ENCODE data around the gene PROSER2.

PROSER2 gene

GRCh38 chr10:11804336-11804735 lies 18.8 kb upstream of the PROSER2 start:
- no peak for DNase-seq

GRCh38 chr10:11805792-11806191 lies 17.4 kb upstream of the PROSER2 start:
- no peak for DNase-seq

GRCh38 chr10:11806706-11807105 lies 16.4 kb upstream of the PROSER2 start:
- no peak for DNase-seq

GRCh38 chr10:11808808-11809207 lies 14.3 kb upstream of the PROSER2 start:
- no peak for DNase-seq

- DNase-seq, result no peak
Observed at GRCh38 chr10:11810313-11810766, 12.8 kb upstream of the PROSER2 start.

- no peak for DNase-seq
Observed at GRCh38 chr10:11810973-11811372, 12.2 kb upstream of the PROSER2 start.

GRCh38 chr10:11813177-11813576 lies 10.0 kb upstream of the PROSER2 start:
- DNase-seq, result no peak

- DNase-seq, result no peak
Observed at GRCh38 chr10:11813855-11814567, 9.1 kb upstream of the PROSER2 start.

- DNase-seq, result no peak
Observed at GRCh38 chr10:11819027-11819426, 4.1 kb upstream of the PROSER2 start.

- DNase-seq, result no peak
Observed at GRCh38 chr10:11822026-11822756, 965 bp upstream of the PROSER2 start.

- DNase-seq, result no peak
Observed at GRCh38 chr10:11822809-11823121, 391 bp upstream of the PROSER2 start.

- DNase-seq, result no peak
Observed at GRCh38 chr10:11823989-11824346, 812 bp downstream of the PROSER2 start.

- DNase-seq, result no peak
Observed at GRCh38 chr10:11824376-11824775, 1.2 kb downstream of the PROSER2 start.

- no peak for DNase-seq
Observed at GRCh38 chr10:11824825-11825224, 1.7 kb downstream of the PROSER2 start.

GRCh38 chr10:11825796-11826414 lies 2.7 kb downstream of the PROSER2 start:
- no peak for DNase-seq

GRCh38 chr10:11827006-11827405 lies 3.9 kb downstream of the PROSER2 start:
- no peak for DNase-seq

GRCh38 chr10:11827414-11827813 lies 4.3 kb downstream of the PROSER2 start:
- DNase-seq, result no peak

- no peak for DNase-seq
Observed at GRCh38 chr10:11828682-11829284, 5.6 kb downstream of the PROSER2 start.

GRCh38 chr10:11830836-11831519 lies 7.8 kb downstream of the PROSER2 start:
- DNase-seq, result no peak

GRCh38 chr10:11831520-11831951 lies 8.4 kb downstream of the PROSER2 start:
- no peak for DNase-seq

- no peak for DNase-seq
Observed at GRCh38 chr10:11832042-11832441, 8.9 kb downstream of the PROSER2 start.

GRCh38 chr10:11835061-11835460 lies 11.9 kb downstream of the PROSER2 start:
- DNase-seq, result no peak

GRCh38 chr10:11835704-11836103 lies 12.5 kb downstream of the PROSER2 start:
- DNase-seq, result no peak
